ENCODE data around the gene RNASEH2B. TPM values are rescaled to one million over a fixed set of nuclear protein-coding genes. Genes with fewer than 3 reads are reported as not detected.
A peak's percentile ranks its signal among the peaks of the same experiment; 100 is the strongest.

RNASEH2B gene
- total RNA-seq, 1 experiment from 2014 or later = 33.3 TPM

- ChIA-PET POLR2A (no interaction called here), CTCF (no interaction called here)
- no peak overlapping the region for H3K4me3 Mint-ChIP-seq
- no peak for ATAC-seq
- no peaks in the 10 kb centered on the region for H3K9me3 Mint-ChIP-seq
- no peaks in the 10 kb centered on the region for H3K36me3 Mint-ChIP-seq
- no peak overlapping the region for H3K27ac Mint-ChIP-seq
- DNase-seq (ENCODE audit: low spot score) = no peak
- peaks cover 22% of the 10 kb centered on the region for H3K4me1 Mint-ChIP-seq
- peaks cover 7% of the 10 kb centered on the region for H3K27me3 Mint-ChIP-seq (ENCODE audit: low read depth)
- TF ChIP-seq NR3C1 (CRISPR knock-in tag; conservative IDR thresholded peaks at IDR 0.05; ENCODE audit: low read depth) = no peak
- no peak for TF ChIP-seq RELA (CRISPR knock-in tag; IDR thresholded peaks at IDR 0.05; ENCODE audit: borderline replicate concordance)
- TF ChIP-seq EMX1 (CRISPR knock-in tag; IDR thresholded peaks at IDR 0.05) = no peak
- no peak for TF ChIP-seq ESRRA (CRISPR knock-in tag; IDR thresholded peaks at IDR 0.05; ENCODE audit: borderline replicate concordance)
- TF ChIP-seq ZMAT4 (CRISPR knock-in tag; IDR thresholded peaks at IDR 0.05) = no peak
- TF ChIP-seq FOXK1 (CRISPR knock-in tag; IDR thresholded peaks at IDR 0.05) = no peak
- TF ChIP-seq NR1H2 (CRISPR knock-in tag; IDR thresholded peaks at IDR 0.05) = no peak
- TF ChIP-seq MLX (CRISPR knock-in tag; IDR thresholded peaks at IDR 0.05) = no peak
- TF ChIP-seq ELF4 (CRISPR knock-in tag; IDR thresholded peaks at IDR 0.05; ENCODE audit: low read depth) = no peak
Observed at GRCh38 chr13:51000061-51000460, 90.5 kb downstream of the RNASEH2B start.

GRCh38 chr13:51000571-51001260 is 91.1 kb downstream of the RNASEH2B start:
- POLR2A ChIA-PET = no interaction called here
- CTCF ChIA-PET = no interaction called here
- Mint-ChIP-seq H3K4me3 (no peak overlapping the region), H3K4me1 (peaks cover 26% of the 10 kb centered on the region), H3K9me3 (no peaks in the 10 kb centered on the region), H3K27me3 (ENCODE audit: low read depth) (peaks cover 7% of the 10 kb centered on the region), H3K27ac (no peak overlapping the region), H3K36me3 (no peaks in the 10 kb centered on the region)
- DNase-seq (ENCODE audit: low spot score) (no peak), ATAC-seq (peak; percentile 46)
- peak; percentile 72; the same call in 1 of the 2 replicates for TF ChIP-seq ZNF423 (CRISPR knock-in tag; IDR thresholded peaks at IDR 0.05)
- no peak for TF ChIP-seq ZNF425 (CRISPR knock-in tag; conservative IDR thresholded peaks at IDR 0.05)
- no peak for TF ChIP-seq HMGXB4 (CRISPR knock-in tag; IDR thresholded peaks at IDR 0.05)
- no peak for TF ChIP-seq ZSCAN18 (CRISPR knock-in tag; IDR thresholded peaks at IDR 0.05)

- DNase-seq (ENCODE audit: low spot score) (no peak), ATAC-seq (no peak)
- ChIA-PET POLR2A (no interaction called here), CTCF (no interaction called here)
- H3K27ac Mint-ChIP-seq = no peak overlapping the region
- H3K4me3 Mint-ChIP-seq = no peak overlapping the region
- H3K4me1 Mint-ChIP-seq = peaks cover 26% of the 10 kb centered on the region
- H3K27me3 Mint-ChIP-seq (ENCODE audit: low read depth) = peaks cover 7% of the 10 kb centered on the region
- TF ChIP-seq CDX4 (CRISPR knock-in tag; IDR thresholded peaks at IDR 0.05; ENCODE audit: borderline replicate concordance) (no peak), ATF6 (CRISPR knock-in tag; IDR thresholded peaks at IDR 0.05) (no peak), JAZF1 (CRISPR knock-in tag; IDR thresholded peaks at IDR 0.05) (no peak), TCF7 (CRISPR knock-in tag; IDR thresholded peaks at IDR 0.05; ENCODE audit: low read depth) (no peak), ZNF425 (CRISPR knock-in tag; conservative IDR thresholded peaks at IDR 0.05) (no peak), FOXJ3 (CRISPR knock-in tag; IDR thresholded peaks at IDR 0.05; ENCODE audit: borderline replicate concordance) (no peak)
- no peaks in the 10 kb centered on the region for H3K36me3 Mint-ChIP-seq
- H3K9me3 Mint-ChIP-seq = no peaks in the 10 kb centered on the region
Observed at GRCh38 chr13:51001335-51001734, 91.7 kb downstream of the RNASEH2B start.
